Suprapubic skin (tissue), 4 donors: ENCODE data around the gene ATP12A. TPM values are rescaled to one million over a fixed set of nuclear protein-coding genes. Genes with fewer than 3 reads are reported as not detected.

Experiments used
- DNase-seq, 2 donors: peaks; one replicate each; pipeline ENCODE4 v3.0.0-alpha.2; 2019; ENCODE audit warnings: low spot score in 2 of 2
- H3K27ac ChIP-seq: fragments of 200-600 bp; sonication (generic); one replicate; pipeline ENCODE4 v1.5.1; 2019
- H3K27me3 ChIP-seq: fragments of 200-600 bp; sonication (generic); one replicate; pipeline ENCODE4 v1.5.1; 2019
- H3K36me3 ChIP-seq: fragments of 200-600 bp; sonication (generic); one replicate; pipeline ENCODE4 v1.5.1; 2019
- H3K4me1 ChIP-seq: fragments of 200-600 bp; sonication (generic); one replicate; pipeline ENCODE4 v1.5.1; 2019
- H3K4me3 ChIP-seq: fragments of 200-600 bp; sonication (generic); one replicate; pipeline ENCODE4 v1.5.1; 2019; ENCODE audit warnings: mild to moderate bottlenecking
- H3K9me3 ChIP-seq: fragments of 200-600 bp; sonication (generic); one replicate; pipeline ENCODE4 v1.5.1; 2019
- CTCF ChIP-seq, 2 donors: fragments of 200-600 bp in 1 of 2; fragments of 450-650 bp in 1 of 2; sonication (generic) in 1 of 2; IDR thresholded peaks; one replicate each; pipeline ENCODE4 v1.5.1; 2016 to 2019; ENCODE audit warnings: antibody characterized with exemption in 2 of 2, mild to moderate bottlenecking in 1 of 2, moderate library complexity in 1 of 2
- EP300 ChIP-seq: sonication (generic); formaldehyde crosslinking; IDR thresholded peaks from one replicate; pipeline ENCODE4 v1.6.1; 2017; ENCODE audit warnings: antibody characterized with exemption
- POLR2A ChIP-seq, 2 donors: fragments of 450-650 bp; IDR thresholded peaks; one replicate each; pipeline ENCODE4 v1.6.1; 2017; ENCODE audit warnings: antibody characterized with exemption in 2 of 2, mild to moderate bottlenecking in 2 of 2, moderate library complexity in 2 of 2
- POLR2AphosphoS5 ChIP-seq, 3 donors: sonication (generic); formaldehyde crosslinking; IDR thresholded peaks; one replicate each; pipeline ENCODE4 v1.6.1; 2017; ENCODE audit warnings: antibody characterized with exemption in 3 of 3
- WGBS: methylation state at CpG from one replicate; pipeline ENCODE4 v1.1.5; 2018; 5-methylcytosine and 5-hydroxymethylcytosine counted together
- total RNA-seq, 4 donors: library from RNA; depleted of rRNA; stranded (reverse); fragments of >200 nt; gene quantifications; one replicate each; pipeline ENCODE4 v1.1.0, GENCODE V29; 2016

Gene ATP12A
- total RNA-seq, 4 donors from 2014 or later: 0.24 to 21.6 (median 5.6) TPM

- Histone ChIP-seq H3K27ac (no peak overlapping the region), H3K36me3 (no peaks in the 10 kb centered on the region), H3K4me3 (no peak overlapping the region), H3K9me3 (no peaks in the 10 kb centered on the region), H3K4me1 (no peaks in the 10 kb centered on the region), H3K27me3 (peaks cover 17% of the 10 kb centered on the region)
- no peak for DNase-seq
- 62% methylated on average over 4 of the region's 4 CpGs for WGBS
- TF ChIP-seq POLR2AphosphoS5 (IDR thresholded peaks at IDR 0.05) (no peak), POLR2A (IDR thresholded peaks at IDR 0.05) (no peak), CTCF (IDR thresholded peaks at IDR 0.05) (no peak), EP300 (no peak)
Measured at GRCh38 chr13:24717217-24717616, 37.0 kb downstream of the ATP12A start.

- no peak for DNase-seq
- peaks cover 17% of the 10 kb centered on the region for H3K27me3 ChIP-seq
- no peak overlapping the region for H3K4me3 ChIP-seq
- no peaks in the 10 kb centered on the region for H3K4me1 ChIP-seq
- no peak overlapping the region for H3K27ac ChIP-seq
- WGBS: 80% methylated on average over 19 of the region's 40 CpGs
- no peaks in the 10 kb centered on the region for H3K36me3 ChIP-seq
- TF ChIP-seq POLR2AphosphoS5 (IDR thresholded peaks at IDR 0.05): no peak
- TF ChIP-seq POLR2A (IDR thresholded peaks at IDR 0.05): no peak
- no peak for TF ChIP-seq CTCF (IDR thresholded peaks at IDR 0.05)
- no peak for TF ChIP-seq EP300
- no peaks in the 10 kb centered on the region for H3K9me3 ChIP-seq
Measured at GRCh38 chr13:24718192-24718965, 38.2 kb downstream of the ATP12A start.

- WGBS: 93% methylated on average over 12 of the region's 12 CpGs
- Histone ChIP-seq H3K9me3 (no peaks in the 10 kb centered on the region), H3K36me3 (no peaks in the 10 kb centered on the region), H3K27ac (no peak overlapping the region), H3K4me1 (no peaks in the 10 kb centered on the region), H3K27me3 (peaks cover 17% of the 10 kb centered on the region), H3K4me3 (no peak overlapping the region)
- no peak for DNase-seq
- TF ChIP-seq POLR2AphosphoS5 (IDR thresholded peaks at IDR 0.05) (no peak), CTCF (IDR thresholded peaks at IDR 0.05) (no peak), POLR2A (IDR thresholded peaks at IDR 0.05) (no peak), EP300 (no peak)
Measured at GRCh38 chr13:24719139-24719538, 38.9 kb downstream of the ATP12A start.

GRCh38 chr13:24723206-24723605, 43.0 kb downstream of the ATP12A start:
- H3K36me3 ChIP-seq: no peaks in the 10 kb centered on the region
- no peak overlapping the region for H3K4me3 ChIP-seq
- TF ChIP-seq POLR2AphosphoS5 (IDR thresholded peaks at IDR 0.05) (no peak), EP300 (no peak), POLR2A (IDR thresholded peaks at IDR 0.05) (no peak), CTCF (IDR thresholded peaks at IDR 0.05) (no peak)
- 70% methylated on average over 10 of the region's 12 CpGs for WGBS
- no peaks in the 10 kb centered on the region for H3K9me3 ChIP-seq
- H3K4me1 ChIP-seq: no peaks in the 10 kb centered on the region
- H3K27ac ChIP-seq: no peak overlapping the region
- no peak for DNase-seq
- H3K27me3 ChIP-seq: peaks cover 25% of the 10 kb centered on the region

- Histone ChIP-seq H3K27ac (no peak overlapping the region), H3K9me3 (no peaks in the 10 kb centered on the region), H3K4me3 (no peak overlapping the region), H3K4me1 (no peaks in the 10 kb centered on the region), H3K36me3 (no peaks in the 10 kb centered on the region), H3K27me3 (peaks cover 18% of the 10 kb centered on the region)
- TF ChIP-seq EP300: no peak
- no peak for TF ChIP-seq CTCF (IDR thresholded peaks at IDR 0.05)
- no peak for TF ChIP-seq POLR2A (IDR thresholded peaks at IDR 0.05)
- no peak for TF ChIP-seq POLR2AphosphoS5 (IDR thresholded peaks at IDR 0.05)
- DNase-seq: no peak
- 58% methylated on average over 2 of the region's 2 CpGs for WGBS
Measured at GRCh38 chr13:24724714-24725113, 44.5 kb downstream of the ATP12A start.
